Activated T-cell treated with anti-CD3 and anti-CD28 coated beads for 24 hours (primary cell): ENCODE data around the gene GREB1L.

Source experiments
- DNase-seq: peaks from one replicate; pipeline ENCODE4 v3.0.0-alpha.2; 2020; ENCODE audit warnings: low read depth

GREB1L gene

DNA sequence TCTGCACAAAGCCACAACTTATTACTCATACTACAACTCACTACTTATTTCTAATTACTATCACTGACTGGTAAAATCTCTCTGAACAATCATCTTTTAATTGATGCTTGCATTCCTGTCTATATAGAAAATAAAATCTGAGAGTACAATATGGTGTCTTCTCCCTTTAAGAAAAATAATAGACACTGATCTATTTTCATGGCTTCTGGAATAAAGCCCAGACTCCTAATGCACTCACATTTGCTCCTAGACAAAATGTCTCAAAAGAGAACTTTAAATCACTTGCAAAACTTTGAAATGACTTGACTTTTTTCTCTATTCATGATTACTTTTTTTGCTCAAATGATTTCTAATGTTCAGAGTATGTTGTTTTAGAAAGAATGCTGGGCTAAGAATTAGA lies 329.7 kb downstream of the GREB1L start:
- no peak for DNase-seq
